ENCODE results near the gene EPB41L4A. TPM values are rescaled to one million over a fixed set of nuclear protein-coding genes. Genes with fewer than 3 reads are reported as not detected.

The EPB41L4A gene
- total RNA-seq, 2 donors from 2014 or later, result 9.7 to 12.2 TPM

DNA sequence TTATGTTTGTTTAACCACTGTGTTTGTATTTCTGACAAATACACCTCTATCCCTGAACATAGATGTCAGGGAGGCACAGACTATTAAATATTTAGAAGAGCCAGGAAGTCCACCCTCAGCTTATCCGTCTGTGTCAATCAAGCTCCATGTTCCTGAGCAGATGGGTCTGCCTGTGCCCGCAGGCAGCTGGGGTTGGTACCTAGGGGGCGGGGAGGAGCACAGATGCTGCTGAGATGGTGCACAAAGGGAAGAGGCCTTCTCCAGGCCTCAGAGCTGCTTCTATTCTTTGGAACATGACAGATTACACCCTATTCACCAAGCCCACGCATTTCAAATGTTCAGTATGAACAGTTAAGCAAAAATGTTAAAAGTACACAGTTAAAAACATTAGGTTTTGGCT is 142.1 kb downstream of the EPB41L4A start:
- no peak overlapping the region for H3K4me3 ChIP-seq
- H3K27ac ChIP-seq, result no peak overlapping the region
- DNase-seq (ENCODE audit: low spot score), result no peak
- H3K36me3 ChIP-seq, result no peaks in the 10 kb centered on the region
- TF ChIP-seq CTCF (IDR thresholded peaks at IDR 0.05), result no peak
- no peaks in the 10 kb centered on the region for H3K4me1 ChIP-seq (ENCODE audit: control insufficient read depth in 1 of 2, low read depth in 2 of 2)
- no peaks in the 10 kb centered on the region for H3K9me3 ChIP-seq
- no peaks in the 10 kb centered on the region for H3K27me3 ChIP-seq (replicated peaks; ENCODE audit: insufficient read depth)
- ATAC-seq (ENCODE audit: insufficient number of reproducible peaks, low FRiP score, low read depth), result no peak

DNA sequence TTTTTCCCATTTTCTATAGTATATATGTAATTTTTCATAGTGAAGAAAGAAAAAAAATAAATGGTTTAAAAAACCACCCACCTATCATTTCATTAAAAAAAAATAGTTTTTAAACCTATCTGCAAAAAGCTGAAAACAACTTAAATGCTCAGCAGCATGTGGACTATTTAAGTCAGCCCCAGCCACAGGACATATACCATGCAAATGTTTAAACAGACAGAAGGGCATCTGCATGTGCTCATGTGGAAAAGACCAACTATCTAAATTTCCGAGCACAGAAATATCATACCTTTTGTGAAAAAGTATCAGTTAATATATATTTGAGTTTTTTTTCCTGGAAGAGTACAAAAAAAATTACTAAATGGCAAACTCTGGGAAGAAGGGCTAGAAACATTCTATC is 143.4 kb downstream of the EPB41L4A start:
- no peak for TF ChIP-seq CTCF (IDR thresholded peaks at IDR 0.05)
- Histone ChIP-seq H3K27ac (no peak overlapping the region), H3K9me3 (no peaks in the 10 kb centered on the region), H3K4me1 (ENCODE audit: control insufficient read depth in 1 of 2, low read depth in 2 of 2) (peaks cover 0 to 3% of the 10 kb centered on the region in 2 donors), H3K36me3 (no peaks in the 10 kb centered on the region), H3K4me3 (no peak overlapping the region), H3K27me3 (replicated peaks; ENCODE audit: insufficient read depth) (no peaks in the 10 kb centered on the region)
- no peak for ATAC-seq (ENCODE audit: insufficient number of reproducible peaks, low FRiP score, low read depth)
- DNase-seq (ENCODE audit: low spot score), result no peak

- no peaks in the 10 kb centered on the region for H3K36me3 ChIP-seq
- ATAC-seq (ENCODE audit: insufficient number of reproducible peaks, low FRiP score, low read depth), result peak; percentile 43
- no peak overlapping the region for H3K27ac ChIP-seq
- no peaks in the 10 kb centered on the region for H3K9me3 ChIP-seq
- peaks cover 0 to 6% of the 10 kb centered on the region in 2 donors for H3K4me1 ChIP-seq (ENCODE audit: control insufficient read depth in 1 of 2, low read depth in 2 of 2)
- H3K27me3 ChIP-seq (replicated peaks; ENCODE audit: insufficient read depth), result no peaks in the 10 kb centered on the region
- H3K4me3 ChIP-seq, result no peak overlapping the region
- DNase-seq (ENCODE audit: low spot score), result no peak
- no peak for TF ChIP-seq CTCF (IDR thresholded peaks at IDR 0.05)
Measured at GRCh38 chr5:112270299-112271293, 148.5 kb downstream of the EPB41L4A start.

- Histone ChIP-seq H3K4me1 (ENCODE audit: control insufficient read depth in 1 of 2, low read depth in 2 of 2) (peaks cover 0 to 6% of the 10 kb centered on the region in 2 donors), H3K9me3 (no peaks in the 10 kb centered on the region), H3K4me3 (no peak overlapping the region), H3K36me3 (no peaks in the 10 kb centered on the region), H3K27ac (no peak overlapping the region), H3K27me3 (replicated peaks; ENCODE audit: insufficient read depth) (no peaks in the 10 kb centered on the region)
- no peak for DNase-seq (ENCODE audit: low spot score)
- no peak for ATAC-seq (ENCODE audit: insufficient number of reproducible peaks, low FRiP score, low read depth)
- TF ChIP-seq CTCF (IDR thresholded peaks at IDR 0.05), result no peak
Measured at GRCh38 chr5:112267231-112267630, 151.8 kb downstream of the EPB41L4A start.

DNA sequence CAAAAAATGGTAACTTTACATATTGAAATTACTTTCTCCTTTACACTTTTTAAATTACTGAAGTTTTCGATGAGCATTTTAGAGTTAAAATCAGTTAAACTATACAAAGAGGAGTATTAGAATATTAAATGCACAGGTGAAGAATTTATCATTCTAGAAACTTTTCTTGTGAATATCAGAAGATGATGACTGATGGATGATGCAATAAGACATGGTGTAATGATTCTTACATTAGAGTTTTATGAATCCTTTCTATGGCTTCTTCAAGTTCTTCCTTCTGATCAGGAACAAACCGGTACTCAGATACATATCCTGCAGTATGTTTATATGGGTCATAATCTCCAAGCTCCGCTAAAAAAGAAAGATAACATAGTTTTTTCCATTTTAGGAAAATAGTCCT is 154.4 kb downstream of the EPB41L4A start:
- ATAC-seq (ENCODE audit: insufficient number of reproducible peaks, low FRiP score, low read depth) (no peak), DNase-seq (ENCODE audit: low spot score) (no peak)
- H3K9me3 ChIP-seq, result no peaks in the 10 kb centered on the region
- H3K27me3 ChIP-seq (replicated peaks; ENCODE audit: insufficient read depth), result no peaks in the 10 kb centered on the region
- H3K4me1 ChIP-seq (ENCODE audit: control insufficient read depth in 1 of 2, low read depth in 2 of 2), result no peaks in the 10 kb centered on the region
- no peak overlapping the region for H3K27ac ChIP-seq
- TF ChIP-seq CTCF (IDR thresholded peaks at IDR 0.05), result no peak
- no peak overlapping the region for H3K4me3 ChIP-seq
- H3K36me3 ChIP-seq, result no peaks in the 10 kb centered on the region

Data from thoracic aorta (tissue), 2 donors.